GM18951 (cell line): ENCODE measurements around the gene CAVIN4.

Experiments used
- POLR2A ChIP-seq: IDR thresholded peaks from 4 replicates; pipeline ENCODE4 v1.6.1; 2011; ENCODE audit warnings: mild to moderate bottlenecking; ENCODE audit not compliant: insufficient read length, insufficient read depth; ENCODE audit errors: extremely low read depth
- in situ Hi-C: fragments of 300-500 bp; cut with MboI; formaldehyde crosslinking; loops from one replicate; pipeline ENCODE4 v1.12.0; 2022; ENCODE audit warnings: low sequenced_read_pairs, mixed read lengths, inconsistent platforms; ENCODE audit not compliant: unreplicated experiment

Gene CAVIN4, protein sequence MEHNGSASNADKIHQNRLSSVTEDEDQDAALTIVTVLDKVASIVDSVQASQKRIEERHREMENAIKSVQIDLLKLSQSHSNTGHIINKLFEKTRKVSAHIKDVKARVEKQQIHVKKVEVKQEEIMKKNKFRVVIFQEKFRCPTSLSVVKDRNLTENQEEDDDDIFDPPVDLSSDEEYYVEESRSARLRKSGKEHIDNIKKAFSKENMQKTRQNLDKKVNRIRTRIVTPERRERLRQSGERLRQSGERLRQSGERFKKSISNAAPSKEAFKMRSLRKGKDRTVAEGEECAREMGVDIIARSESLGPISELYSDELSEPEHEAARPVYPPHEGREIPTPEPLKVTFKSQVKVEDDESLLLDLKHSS

DNA sequence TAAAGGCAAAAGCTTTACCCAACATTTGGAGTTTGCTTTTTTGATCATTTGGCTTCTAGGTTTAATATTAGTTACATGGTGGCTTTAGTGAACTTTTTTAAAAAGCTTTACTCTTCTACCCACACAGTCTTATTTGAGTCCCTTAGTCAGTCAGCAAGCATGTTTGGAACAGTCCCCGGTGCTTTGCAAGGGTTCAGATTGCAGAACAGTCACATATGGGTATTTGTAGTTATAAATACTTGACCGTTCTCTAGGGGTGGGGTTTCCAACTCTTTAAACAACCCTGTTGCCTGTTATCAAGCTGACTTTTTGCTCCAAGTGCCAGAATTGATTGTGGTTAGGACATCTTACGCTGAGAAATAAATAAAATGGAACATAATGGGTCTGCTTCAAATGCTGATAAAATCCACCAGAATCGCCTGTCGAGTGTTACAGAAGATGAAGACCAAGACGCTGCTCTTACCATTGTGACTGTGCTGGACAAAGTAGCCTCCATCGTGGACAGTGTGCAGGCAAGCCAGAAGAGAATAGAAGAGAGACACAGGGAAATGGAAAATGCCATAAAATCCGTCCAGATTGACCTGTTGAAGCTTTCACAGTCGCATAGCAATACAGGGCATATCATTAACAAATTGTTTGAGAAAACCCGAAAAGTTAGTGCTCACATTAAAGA is at the start of gene CAVIN4:
Gene CAVIN4 (plus strand): TSS at position 304 of the 673 bp plus-strand sequence. CDS start 65 bp downstream, at position 369.
- no peak for TF ChIP-seq POLR2A
- in situ Hi-C loops = loop anchor here (25.0 kb wide), 1 partner anchor 1416 kb away; no protein-coding TSS in a partner anchor

DNA sequence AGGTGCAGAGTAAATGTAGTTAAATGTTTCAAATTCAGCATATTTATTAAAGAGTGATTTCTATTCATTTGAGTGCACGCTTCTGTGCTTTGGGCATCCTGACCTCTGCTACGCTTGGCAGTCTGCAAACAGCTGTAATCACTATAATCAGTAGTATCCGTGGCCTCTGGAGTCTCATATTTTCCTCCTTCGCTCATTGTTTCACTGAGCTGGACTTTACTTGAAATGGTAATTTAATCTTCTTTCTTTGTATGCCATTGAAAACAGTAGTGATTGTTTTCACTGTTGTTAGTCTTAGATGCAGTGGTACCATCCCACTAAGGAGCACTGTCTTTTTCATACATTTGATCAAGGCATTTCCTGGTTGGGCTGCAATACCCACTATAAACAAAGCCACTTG is 43.5 kb upstream of the CAVIN4 start:
- no peak for TF ChIP-seq POLR2A
- in situ Hi-C loops = no loop called here

DNA sequence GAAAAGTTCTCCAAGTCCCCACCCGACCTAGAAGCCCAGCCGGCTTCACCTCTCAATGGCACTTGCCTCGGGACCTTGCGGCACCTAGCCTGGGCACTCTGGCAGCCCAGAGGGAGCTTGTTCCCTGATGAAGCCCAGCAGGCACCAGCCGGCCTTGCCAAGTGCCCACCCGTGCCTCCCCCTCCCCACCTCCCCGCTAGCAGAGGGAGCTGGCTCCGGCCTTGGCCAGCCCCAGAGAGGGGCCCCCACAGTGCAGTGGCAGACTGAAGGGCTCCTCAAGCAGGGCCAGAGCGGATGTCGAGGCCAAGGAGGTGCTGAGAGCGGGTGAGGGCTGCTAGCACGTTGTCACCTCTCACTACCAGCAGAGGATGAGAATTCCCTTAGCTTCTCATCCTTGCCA is 37.6 kb upstream of the CAVIN4 start:
- in situ Hi-C loops = no loop called here

DNA sequence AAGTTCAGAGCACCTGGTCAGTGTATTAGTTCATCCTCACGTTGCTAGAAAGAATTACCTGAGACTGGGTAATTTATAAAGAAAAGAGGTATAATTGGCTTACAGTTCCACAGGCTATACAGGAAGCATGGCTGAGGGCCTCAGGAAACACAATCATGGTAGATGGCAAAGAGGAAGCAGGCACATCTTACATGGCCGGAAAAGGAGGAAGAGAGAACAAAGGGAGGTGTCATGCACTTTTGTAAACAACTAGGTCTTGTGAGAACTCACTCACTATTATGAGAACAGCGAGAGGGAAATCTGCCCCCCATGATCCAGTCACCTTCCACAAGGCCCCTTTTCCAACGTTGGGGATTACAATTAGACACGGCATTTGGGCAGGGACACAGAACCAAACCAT is 28.8 kb upstream of the CAVIN4 start:
- in situ Hi-C loops = no loop called here
- no peak for TF ChIP-seq POLR2A

More for the DNA sequence above, 37.6 kb upstream of the CAVIN4 start:
- TF ChIP-seq POLR2A = no peak

DNA sequence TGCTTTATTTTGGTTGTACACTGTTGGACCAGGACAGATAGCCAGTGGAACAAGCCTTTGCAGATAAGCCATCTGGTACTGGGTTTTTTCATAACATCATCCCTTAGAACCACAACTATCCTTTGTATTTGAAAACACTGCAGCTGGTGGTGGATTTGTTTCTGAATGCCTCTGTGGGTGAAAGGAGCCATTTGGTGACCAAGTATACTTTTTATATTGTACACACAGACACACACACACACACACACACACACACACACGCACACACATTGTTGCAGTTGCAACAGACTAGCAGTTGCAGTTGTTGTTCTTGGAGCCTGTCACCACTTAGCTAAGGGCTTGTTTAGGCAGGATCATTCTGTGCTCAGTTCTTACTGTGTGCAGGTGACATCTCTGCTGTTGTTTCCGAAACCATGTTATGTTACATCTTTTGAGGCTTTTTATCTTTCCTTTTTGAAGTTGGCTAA is 22.9 kb upstream of the CAVIN4 start:
- TF ChIP-seq POLR2A = no peak

DNA sequence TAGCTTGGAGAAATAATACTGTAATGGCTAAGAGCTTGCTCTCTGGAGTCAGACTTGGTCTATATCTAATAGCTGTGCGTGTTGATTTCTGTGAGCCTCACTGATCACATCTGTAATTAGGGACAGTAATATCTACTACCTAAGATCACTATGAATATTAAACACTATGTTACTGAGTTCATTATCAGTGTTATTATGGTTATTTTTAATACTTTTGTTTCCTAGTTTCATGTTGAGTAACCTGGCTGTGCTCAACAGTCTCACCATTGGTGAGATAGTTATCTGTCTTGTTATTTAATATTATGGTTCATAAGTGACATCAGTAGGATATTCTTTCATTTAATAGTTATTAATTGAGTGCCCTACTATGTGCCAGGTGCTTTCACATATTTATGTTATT is 22.4 kb upstream of the CAVIN4 start:
- in situ Hi-C loops = no loop called here
- no peak for TF ChIP-seq POLR2A

More for the DNA sequence above, 22.9 kb upstream of the CAVIN4 start:
- in situ Hi-C loops = no loop called here

DNA sequence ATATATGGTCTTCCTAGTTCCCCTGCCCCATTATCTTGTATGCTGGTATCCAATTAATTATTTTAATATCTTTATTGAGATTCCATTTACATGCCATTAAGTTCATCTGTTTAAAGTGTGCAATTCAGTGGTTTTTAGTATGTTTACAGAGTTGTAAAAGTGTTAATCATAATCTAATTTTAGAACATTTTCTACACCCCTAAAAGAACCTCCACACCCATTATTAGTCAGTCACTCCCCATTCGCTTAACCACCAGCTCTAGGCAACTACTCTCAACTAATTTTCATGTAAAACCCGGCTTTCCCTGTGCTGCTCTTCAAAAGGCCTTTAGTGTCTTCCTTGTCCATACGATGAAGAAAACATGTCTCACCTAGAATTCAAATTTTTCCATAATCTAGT is 20.8 kb upstream of the CAVIN4 start:
- no peak for TF ChIP-seq POLR2A
- in situ Hi-C loops = no loop called here

DNA sequence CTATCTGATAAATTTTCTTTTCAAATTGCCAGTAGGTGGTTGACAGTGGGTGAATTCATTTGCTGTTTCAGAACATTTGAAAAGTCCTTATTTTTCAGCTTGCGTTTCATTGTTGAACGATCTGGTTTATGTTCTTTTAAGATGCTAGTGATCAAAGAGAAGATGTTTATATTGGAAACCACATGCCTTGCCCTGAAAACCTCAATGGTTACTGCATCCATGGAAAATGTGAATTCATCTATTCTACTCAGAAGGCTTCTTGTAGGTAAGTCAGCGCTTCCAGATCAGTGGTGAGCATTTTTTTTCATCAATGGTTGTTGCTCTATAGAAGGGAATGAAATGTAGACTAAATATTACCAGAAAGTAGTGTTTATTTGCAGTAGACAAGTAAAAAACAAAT is 16.6 kb upstream of the CAVIN4 start:
- in situ Hi-C loops = no loop called here
- no peak for TF ChIP-seq POLR2A

DNA sequence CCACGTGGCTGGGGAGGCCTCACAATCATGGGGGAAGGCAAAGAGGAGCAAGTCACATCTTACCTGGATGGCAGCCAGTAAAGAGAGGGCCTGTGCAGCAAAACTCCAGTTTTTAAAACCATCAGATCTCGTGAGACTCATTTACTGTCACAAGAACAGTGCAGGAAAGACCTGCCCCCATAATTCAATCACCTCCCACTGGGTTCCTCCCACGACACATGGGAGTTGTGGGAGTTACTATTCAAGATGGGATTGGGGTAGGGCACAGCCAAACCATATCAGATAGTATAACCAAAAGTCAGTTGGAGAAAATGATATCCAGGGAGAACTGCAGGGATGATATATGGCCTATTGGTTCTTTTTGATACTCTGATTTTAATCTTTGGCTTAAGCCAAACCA is 10.0 kb upstream of the CAVIN4 start:
- no peak for TF ChIP-seq POLR2A
- in situ Hi-C loops = no loop called here

DNA sequence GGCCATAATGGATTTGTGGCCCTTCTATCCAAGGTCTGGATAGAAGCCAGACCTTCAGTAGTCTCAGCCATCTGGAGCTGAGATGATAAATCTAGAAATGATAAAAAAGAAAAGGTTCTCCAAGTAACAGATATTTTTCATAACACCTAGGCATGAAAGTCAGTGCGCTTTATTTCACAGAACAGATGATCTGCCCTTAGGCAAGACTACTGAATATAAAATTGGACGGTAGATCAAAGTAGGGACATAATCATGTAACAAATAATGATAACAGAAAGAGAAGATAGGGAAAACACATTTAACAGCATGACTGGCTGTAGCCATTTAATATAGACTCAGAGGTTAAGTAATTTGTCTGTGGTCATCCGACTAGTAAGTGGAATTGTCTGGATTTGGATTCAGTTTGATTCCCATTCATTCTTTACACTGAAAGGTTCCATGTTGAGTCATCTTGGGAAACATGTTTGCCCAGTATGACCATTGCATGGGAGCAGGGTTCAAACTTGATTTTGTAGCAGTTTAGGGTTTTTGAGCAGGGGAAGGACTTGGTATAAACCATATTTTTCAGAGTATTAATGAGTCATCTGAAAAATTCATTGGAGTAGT is 4.1 kb upstream of the CAVIN4 start:
- in situ Hi-C loops = no loop called here
- TF ChIP-seq POLR2A = no peak

DNA sequence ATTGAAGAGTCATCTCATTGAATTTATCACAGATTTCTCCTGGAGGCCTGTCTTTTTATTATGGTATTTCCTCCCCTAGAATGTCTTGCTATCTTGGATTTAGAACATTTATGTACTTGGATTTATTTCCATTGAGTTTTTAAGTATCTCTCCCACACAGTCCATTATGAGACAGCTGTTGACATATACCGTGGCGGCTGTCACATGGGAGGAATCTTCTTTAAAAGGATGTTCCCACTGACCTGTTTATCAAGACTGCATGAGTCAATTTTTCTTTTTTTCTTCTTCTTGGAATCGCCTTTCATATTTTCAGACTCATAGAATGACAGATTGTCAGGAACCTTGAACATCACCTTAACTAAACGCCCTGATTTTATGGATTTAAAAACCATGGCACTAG is 2.9 kb upstream of the CAVIN4 start:
- TF ChIP-seq POLR2A = no peak
- in situ Hi-C loops = loop anchor here (25.0 kb wide), 1 partner anchor 1413 kb away; no protein-coding TSS in a partner anchor

DNA sequence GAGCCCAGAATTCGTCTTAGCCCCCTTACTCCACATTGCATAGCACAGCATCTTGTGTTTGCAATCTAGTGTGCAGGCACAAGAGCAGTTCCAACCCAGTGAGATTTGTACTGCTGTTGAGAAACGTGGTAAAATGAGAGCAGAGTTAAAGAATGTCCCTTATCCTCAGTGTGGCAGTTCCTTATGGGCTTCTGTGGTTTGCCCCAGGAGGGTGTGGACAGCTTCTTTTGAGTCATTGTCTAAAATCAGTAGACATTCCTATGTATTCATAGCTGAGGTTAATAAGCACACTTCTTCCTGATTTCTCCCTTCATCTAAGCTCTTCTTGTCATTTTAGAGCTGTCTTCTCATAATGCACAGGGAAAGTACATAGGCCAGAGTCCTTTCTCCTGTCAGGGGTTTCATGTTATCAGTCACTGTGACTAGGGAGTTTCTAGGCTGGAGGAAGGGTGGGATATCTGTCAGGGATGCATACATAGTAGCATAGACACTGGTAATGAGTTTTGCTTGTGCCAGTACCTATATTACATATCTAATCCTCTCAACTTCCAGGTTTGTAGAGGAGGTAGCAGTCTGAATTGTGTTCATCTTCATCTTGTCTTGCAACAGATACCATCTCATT is 2.0 kb upstream of the CAVIN4 start:
- no peak for TF ChIP-seq POLR2A
- in situ Hi-C loops = loop anchor here (25.0 kb wide), 1 partner anchor 1414 kb away; no protein-coding TSS in a partner anchor

DNA sequence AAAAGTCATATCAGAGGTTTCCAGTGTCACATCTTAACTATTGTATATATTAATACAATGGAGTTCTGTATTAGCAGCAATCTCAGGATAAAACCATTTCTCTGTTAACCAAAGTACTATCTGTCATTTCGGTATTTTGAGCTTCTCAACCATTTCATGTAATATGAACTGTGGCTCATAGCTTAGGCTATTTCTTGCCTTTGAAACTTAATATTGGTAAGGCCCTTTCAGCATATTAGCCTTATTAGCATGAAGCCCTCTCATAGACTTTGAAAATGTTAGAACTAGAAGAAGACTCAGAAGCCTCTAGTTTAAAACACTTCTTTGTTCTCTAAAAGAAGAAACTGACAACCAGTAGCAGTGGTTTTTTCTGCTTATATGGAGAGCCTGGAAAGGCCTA is 731 bp downstream of the CAVIN4 start:
- TF ChIP-seq POLR2A = no peak
- in situ Hi-C loops = loop anchor here (25.0 kb wide), 1 partner anchor 1416 kb away; no protein-coding TSS in a partner anchor
